ENCODE results near the gene MRPS2. TPM values are rescaled to one million over a fixed set of nuclear protein-coding genes. Genes with fewer than 3 reads are reported as not detected.

MRPS2 gene
- total and polyA plus RNA-seq, 2 of the 4 experiments (the other 2 are of a cell fraction): 53.1 to 104 TPM

DNA sequence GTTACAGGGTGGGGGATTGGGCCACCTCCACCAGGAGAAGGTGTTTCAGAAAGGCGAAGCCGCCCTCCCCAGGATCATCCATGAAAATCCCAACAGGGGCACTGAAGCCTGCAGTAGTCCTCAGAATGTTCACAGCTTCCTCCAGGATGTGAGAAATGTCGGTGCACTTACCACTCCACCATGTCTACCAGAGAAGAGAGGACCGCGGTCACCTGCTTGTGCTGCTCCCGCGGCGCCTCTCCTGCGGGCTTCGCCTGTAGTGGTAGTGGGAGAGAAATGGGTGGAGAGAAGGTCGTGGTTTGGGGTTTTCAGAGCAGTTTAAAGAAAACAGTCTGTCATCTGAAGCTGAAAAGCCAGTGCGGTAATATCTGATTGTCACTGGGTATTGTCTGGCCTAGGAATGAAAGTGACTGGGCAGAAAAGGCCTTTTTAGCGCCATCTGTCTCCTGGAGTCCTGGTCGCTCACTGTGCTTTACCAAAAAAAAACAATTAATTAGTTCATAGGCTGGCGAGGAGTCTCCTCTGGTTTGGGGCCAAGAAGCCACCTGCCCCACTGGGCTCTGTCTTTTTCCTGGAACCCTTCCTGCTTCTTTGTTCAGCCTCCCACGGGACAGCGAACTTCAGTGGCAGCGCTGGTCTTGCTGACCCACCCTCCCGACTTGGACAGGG lies 43.9 kb upstream of the MRPS2 start:
- in situ Hi-C loops (cut with MboI; ENCODE audit: low sequenced_read_pairs): no loop called here
- Histone ChIP-seq H3K9ac (ENCODE audit: low read depth, low read length) (no peak overlapping the region), H3K9me1 (ENCODE audit: insufficient read depth, low read length) (no peaks in the 10 kb centered on the region), H3K27ac (ENCODE audit: insufficient read depth, low read length) (no peak overlapping the region), H2BK5ac (ENCODE audit: low read depth, low read length, poor library complexity, severe bottlenecking) (no peak overlapping the region), H3K56ac (ENCODE audit: extremely low read depth, insufficient read depth, low read length) (no peak overlapping the region), H2AFZ (replicated peaks; ENCODE audit: low read length, poor library complexity) (no peak overlapping the region), H3K4ac (ENCODE audit: low read depth, low read length) (no peak overlapping the region), H3K23ac (ENCODE audit: low read depth, low read length) (no peak overlapping the region), H3K14ac (replicated peaks; ENCODE audit: low read depth, low read length) (no peak overlapping the region), H3K4me3 (ENCODE audit: insufficient read depth, low read depth, low read length) (no peak overlapping the region), H3K4me2 (ENCODE audit: low read depth, low read length) (no peak overlapping the region), H3K18ac (ENCODE audit: low read depth, low read length) (no peak overlapping the region), H3K27me3 (ENCODE audit: control insufficient read depth, insufficient read depth, low read length) (peaks cover 29% of the 10 kb centered on the region), H2BK15ac (ENCODE audit: low read depth, low read length) (no peak overlapping the region), H4K8ac (ENCODE audit: low read depth in 2 of 2, low read length in 2 of 2) (no peak overlapping the region), H2BK20ac (ENCODE audit: low read depth, low read length) (no peak overlapping the region), H2AK9ac (replicated peaks; ENCODE audit: low read depth, low read length, poor library complexity) (no peak overlapping the region), H3K79me1 (ENCODE audit: low read depth in 1 of 2, low read length in 2 of 2) (no peaks in the 10 kb centered on the region), H3K4me1 (ENCODE audit: control insufficient read depth, insufficient read depth, low read length) (no peaks in the 10 kb centered on the region), H4K5ac (ENCODE audit: low read depth, low read length) (no peak overlapping the region), H2AK5ac (ENCODE audit: low read depth, low read length) (no peak overlapping the region), H2BK120ac (ENCODE audit: low read depth, low read length) (no peak overlapping the region), H4K20me1 (ENCODE audit: insufficient read depth, low read length) (no peaks in the 10 kb centered on the region), H4K91ac (ENCODE audit: insufficient read depth, low read depth, low read length) (no peak overlapping the region), H3K9me3 (ENCODE audit: control insufficient read depth, insufficient read depth, low read length) (peaks cover 14% of the 10 kb centered on the region), H3K36me3 (ENCODE audit: control insufficient read depth, insufficient read depth, low read length) (no peaks in the 10 kb centered on the region)
- no peak for ATAC-seq (ENCODE audit: low read depth)
- BruUV-seq (replicated peaks): no TSS peak
- dilution Hi-C loops (cut with HindIII; ENCODE audit: low sequenced_read_pairs, unreplicated experiment): no loop called here
- TF ChIP-seq MXI1 (IDR thresholded peaks at IDR 0.05; ENCODE audit: borderline replicate concordance, low read depth, low read length) (no peak), MAZ (IDR thresholded peaks at IDR 0.05; ENCODE audit: borderline replicate concordance, low read depth, low read length) (no peak), BHLHE40 (IDR thresholded peaks at IDR 0.05; ENCODE audit: low read depth, low read length) (no peak), MAFK (IDR thresholded peaks at IDR 0.05; ENCODE audit: low read depth, low read length) (no peak), RCOR1 (IDR thresholded peaks at IDR 0.05; ENCODE audit: insufficient replicate concordance, low read length) (no peak), FOS (IDR thresholded peaks at IDR 0.05; ENCODE audit: low read depth, low read length) (no peak), NFE2L2 (IDR thresholded peaks at IDR 0.05; ENCODE audit: low read depth, low read length) (no peak), POLR2A (IDR thresholded peaks at IDR 0.05; ENCODE audit: low read depth, low read length) (no peak), CHD1 (IDR thresholded peaks at IDR 0.05; ENCODE audit: low read depth, low read length) (no peak), CEBPB (IDR thresholded peaks at IDR 0.05; ENCODE audit: low read depth, low read length) (no peak), RAD21 (IDR thresholded peaks at IDR 0.05; ENCODE audit: low read length) (no peak), SMC3 (IDR thresholded peaks at IDR 0.05; ENCODE audit: low read depth, low read length) (no peak), RFX5 (IDR thresholded peaks at IDR 0.05; ENCODE audit: low read depth, low read length) (no peak)
- TF ChIP-seq, protein P1, sequence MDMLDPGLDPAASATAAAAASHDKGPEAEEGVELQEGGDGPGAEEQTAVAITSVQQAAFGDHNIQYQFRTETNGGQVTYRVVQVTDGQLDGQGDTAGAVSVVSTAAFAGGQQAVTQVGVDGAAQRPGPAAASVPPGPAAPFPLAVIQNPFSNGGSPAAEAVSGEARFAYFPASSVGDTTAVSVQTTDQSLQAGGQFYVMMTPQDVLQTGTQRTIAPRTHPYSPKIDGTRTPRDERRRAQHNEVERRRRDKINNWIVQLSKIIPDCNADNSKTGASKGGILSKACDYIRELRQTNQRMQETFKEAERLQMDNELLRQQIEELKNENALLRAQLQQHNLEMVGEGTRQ (IDR thresholded peaks at IDR 0.05; ENCODE audit: low read depth, low read length): no peak
- TF ChIP-seq, protein P2, sequence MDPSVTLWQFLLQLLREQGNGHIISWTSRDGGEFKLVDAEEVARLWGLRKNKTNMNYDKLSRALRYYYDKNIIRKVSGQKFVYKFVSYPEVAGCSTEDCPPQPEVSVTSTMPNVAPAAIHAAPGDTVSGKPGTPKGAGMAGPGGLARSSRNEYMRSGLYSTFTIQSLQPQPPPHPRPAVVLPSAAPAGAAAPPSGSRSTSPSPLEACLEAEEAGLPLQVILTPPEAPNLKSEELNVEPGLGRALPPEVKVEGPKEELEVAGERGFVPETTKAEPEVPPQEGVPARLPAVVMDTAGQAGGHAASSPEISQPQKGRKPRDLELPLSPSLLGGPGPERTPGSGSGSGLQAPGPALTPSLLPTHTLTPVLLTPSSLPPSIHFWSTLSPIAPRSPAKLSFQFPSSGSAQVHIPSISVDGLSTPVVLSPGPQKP (IDR thresholded peaks at IDR 0.05; ENCODE audit: borderline replicate concordance, low read depth, low read length): no peak
- TF ChIP-seq, protein P3, sequence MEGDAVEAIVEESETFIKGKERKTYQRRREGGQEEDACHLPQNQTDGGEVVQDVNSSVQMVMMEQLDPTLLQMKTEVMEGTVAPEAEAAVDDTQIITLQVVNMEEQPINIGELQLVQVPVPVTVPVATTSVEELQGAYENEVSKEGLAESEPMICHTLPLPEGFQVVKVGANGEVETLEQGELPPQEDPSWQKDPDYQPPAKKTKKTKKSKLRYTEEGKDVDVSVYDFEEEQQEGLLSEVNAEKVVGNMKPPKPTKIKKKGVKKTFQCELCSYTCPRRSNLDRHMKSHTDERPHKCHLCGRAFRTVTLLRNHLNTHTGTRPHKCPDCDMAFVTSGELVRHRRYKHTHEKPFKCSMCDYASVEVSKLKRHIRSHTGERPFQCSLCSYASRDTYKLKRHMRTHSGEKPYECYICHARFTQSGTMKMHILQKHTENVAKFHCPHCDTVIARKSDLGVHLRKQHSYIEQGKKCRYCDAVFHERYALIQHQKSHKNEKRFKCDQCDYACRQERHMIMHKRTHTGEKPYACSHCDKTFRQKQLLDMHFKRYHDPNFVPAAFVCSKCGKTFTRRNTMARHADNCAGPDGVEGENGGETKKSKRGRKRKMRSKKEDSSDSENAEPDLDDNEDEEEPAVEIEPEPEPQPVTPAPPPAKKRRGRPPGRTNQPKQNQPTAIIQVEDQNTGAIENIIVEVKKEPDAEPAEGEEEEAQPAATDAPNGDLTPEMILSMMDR (conservative IDR thresholded peaks at IDR 0.05; ENCODE audit: low read depth, low read length): no peak
- no peak for DNase-seq
- ChIA-PET CTCF (no interaction called here), POLR2A (ENCODE audit: unreplicated experiment) (no interaction called here)
- intact Hi-C loops (cut with micrococcal nuclease): no loop called here
- 16% methylated on average over 2 of the region's 19 CpGs; no CpG with 5 or more reads in 1 of the 2 experiments for WGBS, 2 experiments (ENCODE audit: extremely low coverage in 2 of 2, insufficient read length in 1 of 2)
